ENCODE data around the gene EXOG.

DNA sequence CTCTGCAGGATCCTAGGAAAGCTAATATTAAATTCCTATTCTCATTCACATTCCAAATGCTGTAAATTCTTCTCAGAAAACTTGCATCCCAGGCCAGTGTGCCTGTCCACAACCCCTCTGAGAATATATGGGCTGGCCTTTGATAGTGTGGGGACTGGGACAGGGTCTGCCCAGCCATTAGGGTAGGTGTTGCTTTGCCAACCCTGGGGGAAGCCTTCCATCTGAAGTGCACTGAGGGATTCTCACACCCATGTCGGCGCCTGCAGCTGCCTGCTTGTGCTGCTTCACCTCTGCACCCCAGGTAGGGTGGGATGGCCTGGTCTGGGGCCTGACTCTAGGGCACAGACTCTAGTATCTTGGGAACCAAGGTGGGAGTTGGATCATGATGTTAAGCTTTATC lies 15.2 kb upstream of the EXOG start:
- TF ChIP-seq RFX1 (IDR thresholded peaks at IDR 0.05) (no peak), ZNF274 (CRISPR knock-in tag; IDR thresholded peaks at IDR 0.05) (no peak), ZNF670 (CRISPR knock-in tag; IDR thresholded peaks at IDR 0.05; ENCODE audit: borderline replicate concordance) (no peak), CEBPB (IDR thresholded peaks at IDR 0.05; ENCODE audit: borderline replicate concordance, low read depth, low read length) (no peak), CCAR2 (optimal IDR thresholded peaks at IDR 0.05; ENCODE audit: low read depth, low read length) (no peak), YY1 (IDR thresholded peaks at IDR 0.05; ENCODE audit: insufficient read depth, insufficient replicate concordance, low read depth, low read length) (no peak)
- TF ChIP-seq, protein P1, sequence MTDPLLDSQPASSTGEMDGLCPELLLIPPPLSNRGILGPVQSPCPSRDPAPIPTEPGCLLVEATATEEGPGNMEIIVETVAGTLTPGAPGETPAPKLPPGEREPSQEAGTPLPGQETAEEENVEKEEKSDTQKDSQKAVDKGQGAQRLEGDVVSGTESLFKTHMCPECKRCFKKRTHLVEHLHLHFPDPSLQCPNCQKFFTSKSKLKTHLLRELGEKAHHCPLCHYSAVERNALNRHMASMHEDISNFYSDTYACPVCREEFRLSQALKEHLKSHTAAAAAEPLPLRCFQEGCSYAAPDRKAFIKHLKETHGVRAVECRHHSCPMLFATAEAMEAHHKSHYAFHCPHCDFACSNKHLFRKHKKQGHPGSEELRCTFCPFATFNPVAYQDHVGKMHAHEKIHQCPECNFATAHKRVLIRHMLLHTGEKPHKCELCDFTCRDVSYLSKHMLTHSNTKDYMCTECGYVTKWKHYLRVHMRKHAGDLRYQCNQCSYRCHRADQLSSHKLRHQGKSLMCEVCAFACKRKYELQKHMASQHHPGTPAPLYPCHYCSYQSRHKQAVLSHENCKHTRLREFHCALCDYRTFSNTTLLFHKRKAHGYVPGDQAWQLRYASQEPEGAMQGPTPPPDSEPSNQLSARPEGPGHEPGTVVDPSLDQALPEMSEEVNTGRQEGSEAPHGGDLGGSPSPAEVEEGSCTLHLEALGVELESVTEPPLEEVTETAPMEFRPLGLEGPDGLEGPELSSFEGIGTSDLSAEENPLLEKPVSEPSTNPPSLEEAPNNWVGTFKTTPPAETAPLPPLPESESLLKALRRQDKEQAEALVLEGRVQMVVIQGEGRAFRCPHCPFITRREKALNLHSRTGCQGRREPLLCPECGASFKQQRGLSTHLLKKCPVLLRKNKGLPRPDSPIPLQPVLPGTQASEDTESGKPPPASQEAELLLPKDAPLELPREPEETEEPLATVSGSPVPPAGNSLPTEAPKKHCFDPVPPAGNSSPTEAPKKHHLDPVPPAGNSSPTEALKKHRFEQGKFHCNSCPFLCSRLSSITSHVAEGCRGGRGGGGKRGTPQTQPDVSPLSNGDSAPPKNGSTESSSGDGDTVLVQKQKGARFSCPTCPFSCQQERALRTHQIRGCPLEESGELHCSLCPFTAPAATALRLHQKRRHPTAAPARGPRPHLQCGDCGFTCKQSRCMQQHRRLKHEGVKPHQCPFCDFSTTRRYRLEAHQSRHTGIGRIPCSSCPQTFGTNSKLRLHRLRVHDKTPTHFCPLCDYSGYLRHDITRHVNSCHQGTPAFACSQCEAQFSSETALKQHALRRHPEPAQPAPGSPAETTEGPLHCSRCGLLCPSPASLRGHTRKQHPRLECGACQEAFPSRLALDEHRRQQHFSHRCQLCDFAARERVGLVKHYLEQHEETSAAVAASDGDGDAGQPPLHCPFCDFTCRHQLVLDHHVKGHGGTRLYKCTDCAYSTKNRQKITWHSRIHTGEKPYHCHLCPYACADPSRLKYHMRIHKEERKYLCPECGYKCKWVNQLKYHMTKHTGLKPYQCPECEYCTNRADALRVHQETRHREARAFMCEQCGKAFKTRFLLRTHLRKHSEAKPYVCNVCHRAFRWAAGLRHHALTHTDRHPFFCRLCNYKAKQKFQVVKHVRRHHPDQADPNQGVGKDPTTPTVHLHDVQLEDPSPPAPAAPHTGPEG (CRISPR knock-in tag; IDR thresholded peaks at IDR 0.05), result no peak
